NCI-H2171 treated with DMSO at 0.1 percent for 48 hours (cell line): ENCODE results near the gene SOS2.

ENCODE experiments used
- DNase-seq: peaks from one replicate; lab custom pipeline; 2025; lab: John Stamatoyannopoulos, UW

Gene SOS2

DNA sequence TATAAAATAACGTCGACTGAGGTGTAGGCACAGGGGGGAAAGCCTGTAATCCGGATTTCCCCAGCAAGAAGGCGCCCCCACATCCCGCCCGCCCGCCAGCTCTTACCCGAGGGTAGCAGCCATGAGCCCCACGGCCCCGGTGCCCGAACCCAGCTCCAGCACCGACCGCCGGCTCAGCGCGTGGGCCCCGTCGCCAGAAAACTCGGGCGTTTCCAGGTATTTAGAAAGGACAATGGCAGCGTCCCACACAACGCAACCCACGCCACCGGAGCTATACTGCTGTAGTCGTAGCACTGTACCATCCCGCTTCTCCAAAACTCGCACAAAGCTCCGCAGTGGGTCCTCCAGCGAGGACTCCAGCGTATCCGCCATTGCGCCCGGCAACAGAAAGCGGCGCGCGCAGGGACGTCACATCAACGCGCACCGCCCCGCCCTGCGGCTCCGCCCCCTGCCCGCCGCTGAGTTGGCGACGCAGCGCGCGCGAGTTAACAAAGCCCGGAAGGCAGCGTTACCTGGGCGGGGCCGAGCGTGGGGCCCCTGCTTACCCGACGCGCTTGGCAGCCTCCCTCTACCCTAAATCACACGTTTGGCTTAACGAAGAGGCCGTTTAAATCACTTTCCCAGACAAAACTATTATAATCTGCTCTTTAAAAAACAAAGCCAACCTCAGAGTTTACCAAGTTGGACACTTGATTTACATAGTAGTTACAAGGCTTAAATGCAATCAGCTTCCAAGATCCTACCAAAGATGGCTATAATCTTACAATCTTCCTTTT is 115.0 kb downstream of the SOS2 start, which contains the start of gene VCPKMT:
VCPKMT (minus strand) TSS at position 392 of the 776 bp plus-strand sequence; CDS start at position 372, 20 bp downstream.
- DNase-seq: peak; percentile 93

DNA sequence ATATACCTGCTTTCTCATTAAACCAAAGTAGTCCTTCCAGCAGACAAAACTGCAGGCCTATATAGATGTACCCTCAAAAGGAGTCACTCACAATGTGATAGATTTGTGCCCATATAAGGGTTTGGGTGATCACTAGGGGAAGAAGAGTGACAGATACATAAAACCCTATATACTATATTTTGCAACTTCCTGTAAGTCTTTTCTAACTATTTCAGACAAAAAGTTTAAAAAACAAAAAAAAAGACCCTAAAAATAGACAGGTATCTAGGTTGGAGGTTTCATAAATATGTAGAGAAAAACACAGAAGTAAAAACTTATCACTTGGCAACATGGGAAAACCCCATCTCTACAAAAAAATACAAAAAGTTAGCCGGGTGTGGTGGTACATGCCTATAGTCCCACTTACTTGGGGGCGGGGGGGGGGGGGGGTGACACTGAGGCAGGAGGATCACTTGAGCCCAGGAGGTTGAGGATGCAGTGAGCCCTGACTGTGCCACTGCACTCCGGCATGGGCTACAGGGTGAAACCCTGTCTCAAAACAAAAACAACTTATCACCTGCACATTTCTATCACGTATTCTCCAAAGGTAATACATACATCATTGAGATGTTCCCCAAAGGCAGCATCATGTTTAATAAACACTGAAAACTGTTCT is 117.9 kb downstream of the SOS2 start:
- DNase-seq: no peak

DNA sequence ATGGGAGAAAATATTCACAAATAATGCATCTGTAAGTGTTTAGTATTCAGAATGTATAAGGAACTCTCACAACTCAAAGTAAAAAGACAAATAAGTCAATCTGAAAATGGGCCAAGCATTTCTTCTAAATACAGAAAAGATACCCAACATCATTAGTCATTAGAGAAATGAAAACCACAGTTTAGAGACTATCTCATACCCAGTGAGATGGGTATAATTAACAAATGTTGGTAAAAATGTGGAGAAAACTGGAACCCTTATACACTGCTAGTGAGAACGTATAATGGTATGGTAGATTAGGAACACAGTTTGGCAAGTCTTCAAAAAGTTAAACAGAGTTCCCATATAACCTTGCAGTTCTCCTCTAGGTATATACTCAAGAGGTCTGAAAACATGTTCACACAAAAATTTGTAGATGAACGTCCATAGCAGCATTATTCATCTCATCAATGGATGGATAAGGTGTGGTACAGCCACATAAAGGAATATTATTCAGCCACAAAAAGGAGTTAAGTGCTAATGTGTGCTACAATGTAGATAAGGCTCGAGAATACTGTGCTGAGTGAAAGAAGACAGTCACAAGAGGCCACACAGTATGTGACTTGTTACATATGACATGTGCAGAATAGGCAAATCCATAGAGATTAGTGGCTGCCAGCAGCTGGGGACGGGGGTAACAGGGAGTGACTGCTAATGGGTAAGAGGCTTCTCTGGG is 120.9 kb downstream of the SOS2 start:
- no peak for DNase-seq

DNA sequence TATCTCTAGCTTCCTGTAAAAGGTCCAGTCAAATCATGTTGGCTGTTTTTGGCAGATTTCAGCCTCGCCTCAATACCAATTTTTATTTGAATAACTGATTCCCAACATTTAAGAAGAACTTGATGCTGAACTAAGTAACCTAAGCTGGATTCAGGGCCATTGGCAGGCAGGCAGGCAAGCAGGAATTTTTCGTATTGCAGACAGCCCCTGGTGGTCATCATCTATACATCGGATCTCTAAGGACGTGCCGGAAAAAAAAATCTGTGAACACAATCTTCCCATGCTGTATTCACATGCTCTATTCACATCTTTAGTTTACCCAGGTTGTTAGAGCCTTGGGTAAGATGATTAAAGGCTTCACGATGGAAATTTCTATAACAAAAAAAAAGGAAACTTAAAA is 122.0 kb downstream of the SOS2 start:
- peak; percentile 39 for DNase-seq

DNA sequence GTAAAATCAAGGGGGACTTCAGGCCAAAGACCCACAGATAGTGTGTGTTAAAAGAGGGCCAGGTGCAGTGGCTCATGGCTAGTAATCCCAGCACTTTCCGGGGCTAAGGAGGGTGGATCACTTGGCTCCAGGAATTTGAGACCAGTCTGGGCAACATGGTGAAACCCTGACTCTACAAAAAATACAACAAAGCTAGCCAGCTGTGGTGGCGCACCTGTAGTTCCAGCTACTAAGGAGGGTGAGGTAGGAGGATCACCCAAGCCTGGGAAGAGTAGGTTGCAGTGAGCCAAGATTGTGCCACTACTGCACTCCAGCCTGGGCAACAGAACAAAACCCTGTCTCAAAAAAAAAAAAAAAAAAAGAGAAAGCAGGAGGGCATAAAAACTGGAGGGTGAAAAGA is 123.5 kb downstream of the SOS2 start:
- no peak for DNase-seq

DNA sequence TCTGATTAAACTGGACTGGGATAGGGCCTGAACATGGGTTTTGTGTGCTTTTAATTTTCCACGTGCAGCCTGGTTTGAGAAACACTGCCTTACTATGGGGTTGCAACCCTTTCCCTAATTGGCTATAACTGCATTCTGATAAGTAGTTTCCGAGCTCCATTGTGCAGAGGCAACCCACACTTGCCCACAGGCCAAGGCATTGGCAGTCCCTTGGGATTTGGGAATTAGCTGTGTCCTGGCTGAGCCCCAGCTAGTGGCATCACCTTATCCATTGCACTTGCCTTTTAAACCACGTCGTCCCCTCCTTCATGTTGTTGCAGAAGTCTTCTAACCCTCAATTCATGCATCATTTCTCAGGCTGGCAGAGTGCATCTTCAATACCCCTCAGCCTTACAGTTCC is 125.2 kb downstream of the SOS2 start:
- no peak for DNase-seq

DNA sequence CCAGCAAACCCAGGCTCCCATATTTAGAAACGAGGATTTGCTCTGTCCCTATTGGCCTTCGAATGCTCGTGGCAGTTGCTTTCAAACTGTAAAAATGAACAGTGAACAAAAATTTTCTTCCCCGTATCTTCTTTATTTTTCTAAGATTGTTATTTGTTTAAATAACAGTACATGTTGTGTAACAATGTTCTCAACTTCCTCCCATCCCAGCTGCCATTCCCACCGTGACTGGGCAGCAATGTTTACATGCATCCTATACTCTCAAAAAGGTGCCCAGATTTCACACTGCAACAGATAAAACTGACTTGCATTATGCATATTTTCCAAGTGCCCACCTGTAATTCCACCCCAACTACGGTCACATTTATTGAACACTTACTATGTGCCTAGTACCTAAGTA is 127.8 kb downstream of the SOS2 start:
- no peak for DNase-seq

DNA sequence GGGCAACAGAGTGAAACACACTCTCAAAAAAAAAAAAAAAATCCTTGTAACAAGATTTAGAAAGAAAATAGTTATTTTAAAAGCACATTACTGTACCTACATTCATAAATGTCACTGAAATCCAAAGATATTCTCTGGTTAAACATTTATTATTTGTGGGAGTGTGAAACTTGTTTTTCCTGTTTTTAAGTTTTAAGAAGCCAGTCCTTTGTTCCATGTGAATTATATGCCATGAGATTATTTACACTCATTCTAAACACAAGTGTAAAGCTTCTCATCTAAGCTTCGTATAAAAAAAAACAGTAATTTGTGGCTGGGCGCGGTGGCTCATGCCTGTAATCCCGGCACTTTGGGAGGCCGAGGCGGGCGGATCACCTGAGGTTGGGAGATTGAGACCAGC is 130.0 kb downstream of the SOS2 start:
- no peak for DNase-seq

DNA sequence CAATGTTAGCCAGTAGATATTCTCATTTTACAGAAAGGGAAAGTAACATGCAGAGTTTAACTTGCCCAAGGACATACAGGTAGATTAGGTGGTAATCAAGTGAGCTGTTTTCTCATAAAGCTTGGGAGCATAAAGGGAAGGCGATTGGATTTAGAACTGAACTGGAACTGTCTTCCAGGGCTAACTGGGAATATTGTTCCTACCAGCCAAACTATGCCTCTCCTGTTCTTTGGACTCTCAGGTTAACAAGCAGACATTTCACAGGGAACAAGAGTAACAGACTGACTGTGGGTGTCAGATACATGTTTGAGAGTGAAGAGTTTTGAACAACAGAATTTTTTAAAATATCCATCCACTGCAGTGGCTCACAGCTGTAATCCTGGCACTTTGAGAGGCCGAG is 130.6 kb downstream of the SOS2 start:
- no peak for DNase-seq

DNA sequence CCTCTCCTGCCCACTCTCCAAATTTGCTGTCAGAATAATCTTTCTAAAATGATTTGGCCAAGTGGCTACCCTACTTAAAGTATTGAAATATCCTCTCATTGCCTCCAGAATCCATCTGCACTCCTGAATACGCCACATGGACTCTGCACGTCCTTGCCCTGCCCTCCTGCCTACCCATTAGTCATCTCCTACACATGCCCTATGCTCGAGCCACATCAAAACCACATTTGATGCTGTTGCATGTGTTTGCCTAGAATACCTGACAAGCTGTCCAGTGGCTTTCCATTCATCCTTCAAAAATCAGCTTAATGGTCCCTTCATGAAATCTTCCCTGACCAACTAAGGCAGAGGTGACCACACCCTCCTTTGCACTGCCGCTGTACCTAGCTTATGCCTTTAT is 132.0 kb downstream of the SOS2 start:
- DNase-seq: no peak

DNA sequence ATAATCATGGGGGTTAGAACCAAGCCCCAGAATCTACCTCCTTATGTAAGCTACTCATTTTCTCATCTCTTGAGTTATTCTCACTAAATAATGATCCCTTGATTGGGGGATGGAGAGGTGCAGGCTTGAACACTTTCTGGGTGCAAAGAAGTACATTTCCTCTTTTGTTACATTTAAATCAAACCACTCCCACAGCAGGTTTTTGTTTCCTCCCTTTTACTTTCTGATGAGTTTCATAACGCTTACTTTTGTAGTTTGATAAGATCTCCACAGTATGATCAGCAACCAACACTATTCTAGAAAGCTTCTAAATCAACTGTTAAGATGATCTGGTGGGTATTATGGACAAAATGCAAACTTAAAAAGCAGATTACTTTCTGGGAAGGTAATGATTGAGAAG is 135.5 kb downstream of the SOS2 start:
- DNase-seq: no peak

DNA sequence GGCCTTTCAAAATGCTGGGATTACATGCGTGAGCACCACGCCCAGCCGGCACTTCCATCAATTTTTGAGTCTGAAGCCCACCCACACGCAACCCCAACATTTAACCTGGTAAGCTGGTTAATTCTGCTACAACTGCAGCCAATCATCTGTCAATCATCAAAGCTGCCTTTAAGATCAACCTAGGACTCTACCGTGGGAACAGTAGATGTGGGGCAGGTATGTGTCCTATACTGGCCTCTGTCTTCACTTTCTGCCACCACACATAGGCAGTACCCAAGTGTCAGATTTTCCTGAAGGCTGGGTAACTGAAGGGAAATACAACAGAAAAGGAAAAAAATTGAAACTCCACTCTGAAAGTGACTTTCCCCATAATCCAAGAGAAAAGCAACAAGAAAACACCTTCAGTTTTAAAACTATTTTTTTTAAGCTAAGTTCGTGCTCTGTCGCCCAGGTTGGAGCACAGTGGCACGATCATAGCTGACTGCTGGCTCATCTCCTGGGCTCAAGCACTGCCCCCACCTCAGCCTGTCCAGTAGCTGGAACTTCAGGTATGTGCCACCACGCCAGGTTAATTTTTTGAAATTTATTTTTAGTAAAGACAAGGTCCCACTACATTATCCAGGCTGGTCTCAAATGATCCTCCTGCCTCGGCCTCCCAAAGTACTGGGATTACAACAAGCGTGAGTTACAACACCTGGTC is 137.2 kb downstream of the SOS2 start:
- DNase-seq: no peak

DNA sequence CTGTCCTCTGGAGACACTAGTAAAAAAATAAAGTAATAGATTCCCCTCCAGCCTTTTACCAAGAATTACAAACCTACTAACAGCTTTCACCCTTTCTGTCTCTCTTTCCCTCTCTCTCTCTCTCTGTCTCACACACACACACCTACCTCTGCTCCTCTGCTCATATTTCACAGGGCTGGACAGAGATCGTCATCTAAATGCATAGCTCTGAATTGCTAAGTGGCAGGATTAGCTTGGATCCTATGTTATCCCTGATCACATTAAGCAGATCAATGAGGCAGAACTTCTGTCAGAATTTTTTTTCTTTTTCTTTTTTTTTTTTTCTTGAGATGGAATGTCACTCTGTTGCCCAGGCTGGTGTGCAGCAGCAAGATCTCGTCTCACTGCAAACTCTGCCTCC is 137.9 kb downstream of the SOS2 start:
- no peak for DNase-seq

DNA sequence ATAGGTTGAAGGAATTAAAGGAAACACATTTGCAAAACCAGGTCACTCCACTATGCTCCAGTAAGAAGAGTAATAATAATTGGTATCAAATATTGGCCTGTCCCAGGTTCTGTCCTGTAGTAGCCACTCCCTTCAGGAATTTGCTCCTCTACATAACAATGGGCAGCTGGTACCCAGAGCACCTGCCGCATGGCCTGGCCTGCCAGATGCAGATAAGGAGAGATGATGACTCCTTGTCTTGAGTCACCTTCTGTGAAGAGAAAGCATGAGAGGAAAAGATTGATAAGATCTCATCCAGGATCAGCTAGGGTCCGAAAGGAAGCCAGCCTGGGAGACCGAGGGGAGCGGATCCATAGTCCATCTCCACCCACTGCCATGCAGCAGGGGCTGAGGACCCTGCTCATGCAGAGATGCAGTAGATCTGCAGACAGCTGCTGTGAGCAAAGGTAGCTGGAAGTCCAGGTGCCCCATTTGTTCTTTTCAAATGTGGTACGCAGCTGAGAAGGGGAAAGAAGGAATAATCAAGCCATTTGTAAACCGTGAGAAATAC is 139.3 kb downstream of the SOS2 start:
- DNase-seq: no peak

DNA sequence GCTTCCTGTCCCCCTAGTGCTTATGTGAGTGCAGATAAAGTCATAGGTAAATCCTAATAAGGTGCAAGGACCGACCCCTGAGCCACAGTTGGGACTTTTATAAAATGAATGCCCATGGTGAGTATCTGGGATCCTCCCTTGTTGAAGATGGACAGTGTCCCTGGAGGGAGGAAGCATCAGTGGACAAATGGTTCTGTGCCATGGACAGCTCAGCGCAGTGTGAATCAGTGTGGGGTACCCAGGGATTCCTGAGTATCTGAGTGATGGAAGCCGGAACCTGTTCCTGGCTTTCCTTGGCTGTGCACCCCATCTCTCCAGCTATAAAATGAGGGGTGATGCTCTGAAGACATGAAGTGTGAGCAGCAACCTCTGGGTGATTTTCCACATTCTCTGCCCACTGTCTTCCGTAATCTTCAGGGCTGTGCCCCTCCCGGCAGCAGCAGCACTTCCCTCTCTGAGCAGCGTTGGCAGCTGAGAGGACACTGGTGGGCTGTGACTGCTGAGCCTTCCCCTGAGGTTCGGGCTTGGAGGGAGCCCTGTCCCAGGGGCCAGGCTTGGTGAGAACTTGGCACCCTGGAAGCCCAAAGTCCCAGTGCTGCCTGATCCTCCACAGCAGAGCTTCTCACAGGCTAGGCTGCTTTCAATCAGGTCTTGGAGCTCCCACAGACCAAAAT is 140.0 kb downstream of the SOS2 start:
- no peak for DNase-seq

DNA sequence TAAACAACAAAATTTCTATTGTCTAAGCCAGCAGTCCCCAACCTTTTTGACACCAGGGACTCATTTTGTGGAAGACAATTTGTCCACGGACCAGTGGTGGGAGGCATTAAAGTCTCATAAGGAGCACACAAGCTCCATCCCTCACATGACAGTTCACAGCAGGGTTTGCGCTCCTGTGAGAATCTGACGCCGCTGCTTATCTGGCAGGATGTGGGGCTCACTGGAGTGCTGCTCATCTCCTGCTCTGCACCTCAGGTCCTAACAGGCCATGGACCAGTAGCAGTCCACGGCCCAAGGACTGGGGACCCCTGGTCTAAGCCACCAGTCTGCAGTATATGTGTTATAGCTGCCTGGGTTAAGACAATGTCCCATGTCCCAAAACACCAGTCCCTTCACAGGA is 142.2 kb downstream of the SOS2 start:
- no peak for DNase-seq

DNA sequence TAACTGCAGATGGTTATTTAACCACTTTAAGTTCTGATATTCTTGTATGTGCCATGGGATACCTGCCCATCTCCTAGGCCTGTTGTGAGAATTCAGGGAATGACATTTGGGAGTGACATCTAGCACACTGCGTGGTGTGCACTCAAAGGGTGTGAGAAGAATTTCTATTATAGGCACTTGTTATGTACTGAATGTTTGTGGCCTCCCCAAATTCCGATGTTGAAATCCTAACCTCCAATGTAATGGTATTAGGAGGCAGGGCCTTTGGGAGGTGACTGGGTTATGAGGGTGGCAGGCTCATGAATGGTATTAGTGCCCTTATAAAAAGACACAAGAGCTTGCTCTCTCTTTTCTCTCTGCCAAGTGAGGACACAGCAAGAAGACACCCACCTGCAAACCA is 142.6 kb downstream of the SOS2 start:
- no peak for DNase-seq

DNA sequence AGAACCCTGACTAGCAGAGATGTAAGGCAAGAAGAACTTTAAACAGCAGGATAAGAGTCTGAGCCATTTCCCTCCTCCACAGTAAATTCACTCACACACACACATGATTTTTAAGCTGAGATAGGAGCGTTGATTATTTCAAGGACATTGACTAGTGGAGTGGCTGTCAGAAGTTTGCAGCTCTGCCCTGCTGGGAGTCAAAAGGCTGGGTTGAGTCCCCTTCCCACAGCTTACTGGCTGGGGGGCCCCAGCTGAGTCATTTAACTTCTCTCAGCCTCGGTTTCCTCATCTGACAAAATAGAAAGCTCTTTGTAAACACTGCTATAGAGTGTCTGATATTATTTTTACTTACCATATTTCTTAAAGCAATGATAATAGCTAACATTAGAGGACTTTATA is 143.3 kb downstream of the SOS2 start:
- DNase-seq: no peak

DNA sequence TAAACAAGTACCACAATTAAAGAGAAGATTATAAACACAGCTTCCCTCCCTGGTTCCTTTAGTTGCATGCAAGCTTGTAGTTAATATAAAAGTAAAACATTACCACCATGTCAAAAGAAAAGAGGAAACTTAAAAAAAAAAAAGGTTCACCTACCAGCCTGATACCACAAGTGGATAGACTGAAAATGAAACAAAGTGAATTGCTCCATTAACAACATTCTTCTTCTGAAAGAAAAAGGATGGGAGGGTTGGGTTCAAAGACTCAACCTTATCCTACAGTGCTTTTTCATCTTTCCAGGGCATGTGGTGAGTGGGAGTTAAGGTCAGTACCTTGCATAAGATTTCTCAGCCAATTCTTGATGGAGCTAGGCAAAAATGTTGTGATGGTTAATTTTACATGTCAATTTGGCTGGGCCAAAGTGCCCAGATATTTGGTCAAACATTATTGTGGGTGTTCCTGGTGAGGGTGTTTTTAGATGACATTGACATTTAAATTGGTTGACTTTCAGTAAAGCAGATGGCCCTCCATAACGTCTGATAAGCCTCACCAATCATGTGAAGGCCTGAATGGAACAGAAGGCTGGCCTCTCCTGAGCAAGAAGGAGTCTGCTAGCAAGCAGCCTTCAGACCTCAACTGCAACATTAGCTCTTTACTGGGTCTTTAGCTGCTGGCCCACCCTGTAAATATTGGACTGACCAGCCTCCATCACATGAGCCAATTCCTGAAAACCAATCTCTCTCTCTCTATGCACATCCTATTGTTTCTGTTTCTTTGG is 143.8 kb downstream of the SOS2 start:
- DNase-seq: no peak

DNA sequence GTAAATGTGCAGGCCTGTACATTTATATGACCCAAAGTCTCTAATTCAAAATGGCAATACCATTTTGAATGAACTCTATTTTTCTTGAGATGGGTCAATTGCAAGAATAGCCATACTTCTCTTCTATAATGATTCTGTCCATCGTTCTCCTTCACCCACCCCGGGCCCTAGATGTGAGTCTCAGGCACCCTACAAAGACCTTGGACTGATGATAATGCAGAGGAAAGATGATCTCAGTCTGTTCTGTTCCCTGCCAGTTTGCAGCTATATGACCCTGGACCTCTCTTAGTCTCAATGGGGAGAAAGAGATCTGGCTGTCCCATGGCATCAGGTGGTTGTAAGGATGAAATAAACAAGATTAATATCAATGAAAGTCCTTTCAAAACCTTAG is 145.1 kb downstream of the SOS2 start:
- DNase-seq: no peak
